GM21360 (cell line): ENCODE data around the gene SLC25A19.
A peak's percentile ranks its signal among the peaks of the same experiment; 100 is the strongest.

ENCODE experiments used
- ATAC-seq: cut with Tn5 transposase; IDR thresholded peaks from one replicate; pipeline ENCODE4 v1.9.1; 2021; ENCODE audit warnings: mild to moderate bottlenecking, moderate library complexity; ENCODE audit not compliant: unreplicated experiment

Gene SLC25A19

GRCh38 chr17:75289115-75289831 is at the start of gene SLC25A19:
TSS of gene SLC25A19 (minus strand) at chr17:75289433. CDS start at chr17:75286764, 2,669 bp downstream.
- peak; percentile 90 for ATAC-seq

DNA sequence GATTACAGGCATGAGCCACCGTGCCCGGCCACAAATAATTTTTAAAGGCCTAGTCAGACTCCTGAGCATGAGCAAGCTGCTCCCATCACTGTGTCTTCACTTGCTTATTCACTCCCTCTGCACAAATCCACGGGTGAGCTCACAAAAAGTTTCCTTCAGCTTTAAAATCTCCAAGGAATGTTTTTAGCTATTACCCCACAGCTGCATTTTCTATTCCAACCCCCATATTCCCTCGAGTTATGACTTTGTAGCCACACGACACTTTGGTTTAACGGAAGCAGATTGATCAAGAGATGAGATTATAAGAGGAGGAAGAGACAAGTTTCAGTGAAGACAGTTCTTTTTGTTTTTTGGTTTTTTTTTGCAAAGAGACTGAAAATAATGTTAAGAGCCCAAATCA is 49.1 kb upstream of the SLC25A19 start:
- ATAC-seq, result no peak

- ATAC-seq, result no peak
These were observed 46.1 kb upstream of the SLC25A19 start for GRCh38 chr17:75335315-75335714.

DNA sequence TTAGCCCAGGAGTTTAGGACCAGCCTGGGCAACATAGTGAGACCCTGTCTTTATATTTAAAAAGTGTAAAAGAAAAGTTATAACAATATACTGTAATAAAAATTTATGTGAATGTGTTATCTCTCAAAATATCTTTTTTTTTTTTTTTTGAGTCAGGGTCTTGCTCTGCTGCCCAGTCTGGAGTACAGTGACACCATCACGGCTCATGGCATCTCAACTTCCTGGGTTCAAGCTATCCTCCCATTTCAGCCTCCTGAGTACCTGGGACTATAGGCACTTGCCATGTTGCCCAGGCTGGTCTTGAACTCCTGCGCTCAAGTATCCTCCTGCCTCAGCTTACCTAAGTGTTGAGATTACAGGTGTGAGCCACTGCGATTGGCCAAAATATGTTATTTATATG is 45.5 kb upstream of the SLC25A19 start:
- ATAC-seq, result no peak

DNA sequence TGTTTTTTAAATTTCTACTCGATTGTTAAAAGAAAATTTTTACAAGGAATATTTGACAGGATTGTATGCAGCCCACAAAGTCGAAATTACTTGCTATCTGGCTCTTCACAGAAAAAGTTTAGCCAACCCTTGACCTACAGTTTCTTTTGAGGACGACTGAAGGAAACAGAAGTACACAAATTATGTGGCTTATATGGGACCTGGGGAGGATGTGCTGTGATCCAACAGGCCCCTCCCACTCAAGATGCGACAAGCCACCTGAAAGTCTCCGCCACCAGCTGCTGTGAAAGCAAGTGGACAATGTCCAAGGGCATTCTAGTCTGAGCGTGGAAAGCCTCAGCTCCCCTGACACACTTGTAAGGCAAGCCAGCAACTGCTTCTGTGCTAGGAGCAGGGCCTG is 42.4 kb upstream of the SLC25A19 start:
- no peak for ATAC-seq

- ATAC-seq, result no peak
These were observed 38.5 kb upstream of the SLC25A19 start for GRCh38 chr17:75327757-75328156.

DNA sequence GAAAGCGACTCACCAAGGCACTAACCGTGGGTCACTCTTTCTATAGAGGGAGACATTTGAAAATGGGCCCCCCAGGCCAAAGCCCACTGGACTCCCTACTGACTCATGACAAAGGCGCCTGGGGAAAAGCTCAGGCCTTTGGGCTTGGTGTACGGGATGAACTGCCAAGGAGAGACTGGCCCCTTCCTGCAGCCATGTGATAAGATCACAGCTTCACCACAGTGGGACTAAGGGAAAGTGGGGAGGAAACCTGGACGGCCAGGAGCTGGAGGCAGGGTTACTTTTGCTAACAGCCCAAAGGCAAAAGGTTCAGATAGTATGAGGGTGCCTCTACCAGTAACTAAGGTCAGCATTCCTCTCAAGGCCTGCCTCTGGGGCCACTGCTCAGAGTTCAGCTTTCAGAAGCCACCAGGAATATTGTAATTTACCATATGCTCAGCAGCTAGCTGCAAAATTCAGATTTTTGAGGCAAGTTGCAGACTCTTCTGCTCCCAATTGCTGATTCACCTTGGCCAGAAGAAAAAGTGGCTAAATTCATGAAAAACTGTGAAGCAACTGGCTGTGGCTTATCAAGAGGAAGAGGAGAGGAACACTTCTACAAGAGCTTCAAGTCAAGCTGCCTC is 37.1 kb upstream of the SLC25A19 start:
- ATAC-seq, result no peak

- no peak for ATAC-seq
These were observed 36.6 kb upstream of the SLC25A19 start for GRCh38 chr17:75325827-75326225.

DNA sequence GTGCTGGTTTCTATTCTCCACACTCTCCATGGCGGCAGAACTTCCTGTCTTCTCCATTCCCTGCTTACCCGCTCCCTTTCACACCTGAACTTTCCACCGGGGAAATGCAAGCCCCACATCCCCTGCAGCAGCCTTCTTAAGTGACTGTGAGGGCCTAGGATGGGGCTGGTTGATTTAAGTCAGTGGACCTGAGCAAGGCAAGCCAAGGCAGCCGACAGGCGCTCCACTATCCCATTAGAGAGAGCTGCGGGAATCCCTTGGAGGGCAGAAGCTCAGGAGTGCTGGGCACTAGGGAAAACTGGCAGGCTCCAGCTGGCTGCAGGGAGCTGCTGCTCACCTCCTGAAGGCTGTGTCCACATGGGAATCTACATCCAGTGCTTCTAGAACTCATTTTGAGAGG is 36.1 kb upstream of the SLC25A19 start:
- ATAC-seq, result no peak

DNA sequence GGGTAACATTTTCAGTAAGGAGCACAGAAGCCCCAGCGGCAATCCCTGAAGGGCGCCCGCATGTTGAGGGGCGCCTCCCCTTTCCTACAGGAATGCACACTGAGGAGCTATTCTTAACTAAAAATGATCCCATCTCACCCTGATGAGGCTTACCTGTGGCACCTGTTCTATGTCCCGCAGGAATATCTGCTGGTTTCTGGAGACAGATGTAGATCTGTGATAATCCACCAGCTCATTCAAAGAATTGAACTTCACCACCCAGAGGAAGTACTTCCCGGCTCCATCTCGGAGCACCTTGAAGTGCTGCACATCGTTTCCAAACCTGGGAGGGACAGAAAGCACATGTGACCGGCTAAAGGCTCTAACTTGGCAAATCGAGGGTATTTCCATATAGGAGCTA is 32.3 kb upstream of the SLC25A19 start:
- no peak for ATAC-seq

GRCh38 chr17:75319904-75320691 is 30.9 kb upstream of the SLC25A19 start:
- no peak for ATAC-seq

DNA sequence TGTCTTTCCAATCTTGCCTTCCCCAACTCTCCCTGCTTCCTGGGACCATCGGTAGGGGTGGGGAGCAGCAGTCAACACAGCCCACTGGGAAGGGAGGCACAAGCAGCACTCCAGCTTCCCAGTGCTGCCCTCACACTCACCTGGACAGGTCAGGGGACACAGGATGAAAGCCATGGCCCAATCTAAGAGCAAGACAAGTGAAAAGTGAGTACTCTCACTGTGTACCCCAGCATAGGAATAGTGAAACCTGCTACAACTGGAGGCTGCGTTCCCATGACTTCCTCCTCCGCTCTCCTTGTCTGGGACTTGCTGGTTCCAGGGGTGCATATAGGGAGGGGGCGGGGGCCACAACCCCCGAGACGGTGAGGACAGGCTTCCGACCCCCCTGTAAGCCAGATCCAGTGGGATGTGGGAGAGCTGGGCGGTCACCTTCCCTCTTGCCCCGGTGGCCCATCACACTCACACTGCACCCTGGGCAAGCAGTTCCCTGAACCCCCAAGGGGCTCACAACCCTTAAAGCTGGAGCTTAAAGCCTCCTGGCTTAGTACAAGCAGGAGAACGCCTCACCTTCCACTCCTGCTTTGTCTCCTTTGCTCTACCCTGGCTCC is 29.5 kb upstream of the SLC25A19 start:
- no peak for ATAC-seq

- ATAC-seq, result no peak
These were observed 29.0 kb upstream of the SLC25A19 start for GRCh38 chr17:75318211-75318610.

DNA sequence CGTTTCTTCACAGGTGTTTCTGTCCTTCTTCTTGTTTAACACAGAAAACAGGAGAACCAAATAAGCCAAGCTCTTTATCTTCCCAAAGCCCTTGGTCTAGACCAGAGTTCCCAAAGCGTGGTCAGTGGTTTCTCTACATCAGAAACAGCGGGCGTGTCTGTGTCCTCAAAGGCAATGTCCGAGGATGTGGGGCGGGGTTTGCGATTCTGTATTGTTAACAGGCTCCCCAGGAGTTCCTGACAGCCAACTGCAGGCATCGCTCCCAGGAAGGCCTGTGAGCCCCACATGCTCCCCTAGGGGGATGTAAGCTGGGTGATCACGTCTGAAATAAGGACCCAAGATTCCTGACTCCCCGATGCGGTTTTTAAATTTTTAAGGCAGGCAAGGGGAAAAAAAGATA is 28.4 kb upstream of the SLC25A19 start:
- ATAC-seq, result no peak

DNA sequence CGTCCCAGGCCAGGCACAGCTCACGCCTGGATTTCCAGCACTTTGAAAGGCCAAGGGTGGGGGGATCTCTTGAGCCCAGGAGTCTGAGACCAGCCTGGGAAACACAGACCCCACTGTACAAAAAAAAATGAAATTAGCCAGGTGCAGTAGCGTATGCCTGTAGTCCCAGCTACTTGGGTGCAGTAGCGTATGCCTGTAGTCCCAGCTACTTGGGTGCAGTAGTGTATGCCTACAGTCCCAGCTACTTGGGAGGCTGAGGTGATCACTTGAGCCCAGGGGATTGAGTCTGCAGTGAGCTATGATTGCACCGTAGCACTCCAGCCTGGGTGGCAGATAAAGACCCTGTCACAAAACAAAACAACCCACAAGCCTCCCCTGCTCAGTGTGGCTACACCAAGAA is 27.0 kb upstream of the SLC25A19 start:
- no peak for ATAC-seq

- no peak for ATAC-seq
These were observed 26.5 kb upstream of the SLC25A19 start for GRCh38 chr17:75315541-75316243.

DNA sequence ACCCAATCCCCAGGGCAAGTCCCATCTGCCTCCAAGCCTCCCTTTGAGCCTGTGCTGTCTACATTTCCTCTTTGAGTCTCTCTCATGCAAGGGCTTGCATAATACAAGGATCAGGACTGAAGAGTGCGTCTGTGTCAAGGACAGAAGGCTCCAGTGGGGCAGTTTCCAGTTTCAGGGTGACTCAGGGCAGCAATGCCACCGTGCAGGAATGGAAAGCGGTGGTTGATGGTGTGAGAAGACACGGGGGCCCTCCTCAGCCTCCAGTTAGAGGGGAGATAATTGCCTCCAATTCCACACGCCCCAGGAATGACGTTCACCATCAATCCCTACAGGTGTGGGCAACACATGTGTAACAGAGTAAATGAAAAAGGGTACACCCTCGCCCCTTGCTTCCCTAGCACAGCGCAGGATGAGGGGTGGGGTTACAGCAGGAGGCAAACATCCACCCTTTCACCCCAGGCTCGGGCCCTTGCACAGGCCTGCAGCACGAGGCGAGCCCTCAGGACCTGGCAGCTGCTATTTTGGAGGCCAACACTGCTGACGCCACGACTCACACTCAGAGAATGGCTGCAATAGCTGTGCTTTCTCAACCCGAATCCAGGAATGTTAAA is 24.8 kb upstream of the SLC25A19 start:
- no peak for ATAC-seq

DNA sequence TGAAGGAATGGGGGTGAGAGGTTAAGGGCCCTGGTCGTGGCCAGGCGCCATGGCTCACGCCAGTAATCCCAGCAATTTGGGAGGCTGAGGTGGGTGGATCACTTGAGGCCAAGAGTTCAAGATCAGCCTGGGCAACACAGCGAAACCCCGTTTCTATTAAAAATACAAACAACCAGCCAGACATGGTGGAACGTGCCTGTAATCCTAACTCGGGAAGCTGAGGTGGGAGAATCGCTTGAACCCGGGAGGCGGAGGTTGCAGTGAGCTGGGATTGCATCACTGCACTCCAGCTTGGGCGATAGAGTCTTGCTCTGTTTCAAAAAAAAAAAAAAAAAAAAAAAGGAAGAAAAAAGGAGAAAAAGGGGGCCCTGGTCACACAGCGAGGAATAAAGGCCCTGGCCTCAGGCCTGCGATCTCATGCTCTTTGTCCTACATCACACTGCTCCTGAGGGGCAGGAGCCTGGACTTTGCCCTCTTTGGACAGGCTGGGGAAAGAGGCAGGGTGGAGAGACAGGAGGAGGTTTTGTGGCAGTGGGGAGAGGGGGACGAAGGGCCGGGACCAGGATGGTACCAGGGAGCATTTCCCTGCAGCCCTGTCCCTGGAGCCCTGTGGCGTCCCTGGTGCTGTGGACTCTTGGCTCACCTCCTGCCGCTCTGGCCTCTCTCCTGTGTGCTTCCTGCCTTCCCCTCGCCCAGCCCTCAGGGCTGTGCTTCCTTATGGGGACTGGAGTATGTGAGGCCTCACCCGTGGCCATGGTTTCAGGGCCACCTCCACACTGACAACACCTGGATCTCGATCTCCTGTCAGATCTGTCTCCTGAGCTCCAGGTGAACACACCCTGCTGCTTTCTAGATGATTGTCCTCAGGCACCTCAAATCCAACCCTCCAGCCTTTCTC is 19.7 kb upstream of the SLC25A19 start:
- no peak for ATAC-seq

GRCh38 chr17:75307957-75308731 is 18.9 kb upstream of the SLC25A19 start:
- no peak for ATAC-seq
